Adrenal gland (tissue), 5 donors: ENCODE measurements around the gene MYH13.

Source experiments
- POLR2A ChIP-seq, 2 donors: fragments of 450-650 bp; IDR thresholded peaks; one replicate each; pipeline ENCODE4 v1.6.1; 2017; ENCODE audit warnings: antibody characterized with exemption in 2 of 2, mild to moderate bottlenecking in 2 of 2, moderate library complexity in 1 of 2
- TF ChIP-seq, protein P1 (sequence below), 6 experiments: fragments of 450-650 bp in 4 of 6; fragments of 200-600 bp in 2 of 6; sonication (generic) in 1 of 6; IDR thresholded peaks; 1 replicate in 5 of 6; 2 replicates in 1 of 6; pipeline versions ENCODE4 v1.5.1 to v1.8.0; 2016 to 2021; ENCODE audit warnings: antibody characterized with exemption in 6 of 6, mild to moderate bottlenecking in 2 of 6, moderate library complexity in 1 of 6
- donor health status: DM: no; HTN: no; CAD: no.

DNA sequence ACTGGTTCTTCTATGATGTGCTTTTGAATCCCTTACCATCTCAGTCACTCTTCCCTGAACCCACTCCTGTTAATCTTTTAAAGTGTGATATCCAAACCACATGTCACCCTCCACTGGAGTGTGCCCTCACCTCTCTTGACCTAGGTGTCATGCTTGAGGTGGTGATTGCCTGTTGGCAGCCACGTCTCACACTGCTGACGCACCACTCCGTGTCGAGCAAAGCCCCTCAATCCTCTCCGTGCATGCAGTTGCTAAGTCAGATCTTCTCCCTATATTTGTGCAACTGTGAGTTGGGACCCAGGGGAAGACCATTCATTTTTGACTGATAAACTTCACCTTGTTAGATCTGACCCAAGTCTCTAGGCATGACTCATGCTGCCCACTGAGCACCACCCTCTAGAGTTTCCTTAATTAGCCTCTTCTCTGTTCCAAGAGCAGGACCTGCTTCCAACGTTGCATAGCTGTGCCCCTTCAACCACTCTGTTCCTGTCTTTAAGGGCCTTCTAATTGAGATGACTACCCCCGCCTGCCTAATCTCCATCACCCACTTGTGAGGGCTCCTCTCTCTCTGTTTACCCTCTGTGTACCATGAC, 2.7 kb downstream of the MYH13 start:
- TF ChIP-seq, protein P1, sequence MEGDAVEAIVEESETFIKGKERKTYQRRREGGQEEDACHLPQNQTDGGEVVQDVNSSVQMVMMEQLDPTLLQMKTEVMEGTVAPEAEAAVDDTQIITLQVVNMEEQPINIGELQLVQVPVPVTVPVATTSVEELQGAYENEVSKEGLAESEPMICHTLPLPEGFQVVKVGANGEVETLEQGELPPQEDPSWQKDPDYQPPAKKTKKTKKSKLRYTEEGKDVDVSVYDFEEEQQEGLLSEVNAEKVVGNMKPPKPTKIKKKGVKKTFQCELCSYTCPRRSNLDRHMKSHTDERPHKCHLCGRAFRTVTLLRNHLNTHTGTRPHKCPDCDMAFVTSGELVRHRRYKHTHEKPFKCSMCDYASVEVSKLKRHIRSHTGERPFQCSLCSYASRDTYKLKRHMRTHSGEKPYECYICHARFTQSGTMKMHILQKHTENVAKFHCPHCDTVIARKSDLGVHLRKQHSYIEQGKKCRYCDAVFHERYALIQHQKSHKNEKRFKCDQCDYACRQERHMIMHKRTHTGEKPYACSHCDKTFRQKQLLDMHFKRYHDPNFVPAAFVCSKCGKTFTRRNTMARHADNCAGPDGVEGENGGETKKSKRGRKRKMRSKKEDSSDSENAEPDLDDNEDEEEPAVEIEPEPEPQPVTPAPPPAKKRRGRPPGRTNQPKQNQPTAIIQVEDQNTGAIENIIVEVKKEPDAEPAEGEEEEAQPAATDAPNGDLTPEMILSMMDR (IDR thresholded peaks at IDR 0.05), result no peak
- no peak for TF ChIP-seq POLR2A (IDR thresholded peaks at IDR 0.05)
